ENCODE measurements around the gene ZSCAN1. TPM values are rescaled to one million over a fixed set of nuclear protein-coding genes. Genes with fewer than 3 reads are reported as not detected.
A peak's percentile ranks its signal among the peaks of the same experiment; 100 is the strongest.

The ZSCAN1 gene
- total RNA-seq, 1 donor from 2014 or later = 7.7 TPM

DNA sequence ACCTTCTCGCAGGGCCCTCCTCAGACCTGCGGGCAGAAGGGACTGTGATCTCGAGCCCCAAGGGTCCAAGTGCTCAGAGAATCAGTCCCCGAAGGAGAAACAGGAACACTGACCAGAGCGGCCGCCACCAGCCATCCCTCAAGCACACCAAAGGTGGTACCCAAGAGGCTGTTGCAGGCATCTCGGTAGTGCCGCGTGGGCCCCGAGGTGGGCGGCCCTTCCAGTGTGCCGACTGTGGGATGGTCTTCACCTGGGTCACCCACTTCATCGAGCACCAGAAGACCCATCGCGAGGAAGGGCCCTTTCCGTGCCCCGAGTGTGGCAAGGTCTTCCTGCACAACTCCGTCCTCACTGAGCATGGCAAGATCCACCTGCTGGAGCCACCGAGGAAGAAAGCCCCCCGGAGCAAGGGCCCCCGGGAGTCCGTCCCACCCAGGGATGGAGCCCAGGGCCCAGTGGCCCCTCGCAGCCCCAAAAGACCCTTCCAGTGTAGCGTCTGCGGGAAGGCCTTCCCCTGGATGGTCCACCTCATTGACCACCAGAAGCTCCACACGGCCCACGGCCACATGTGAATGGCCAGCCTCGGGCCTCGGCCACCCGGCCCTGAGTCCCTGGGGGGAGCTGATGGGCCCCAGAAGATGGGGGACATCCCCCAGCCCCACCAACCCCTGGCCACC, 19.8 kb downstream of the ZSCAN1 start:
- peaks cover 1% of the 10 kb centered on the region for H3K4me1 Mint-ChIP-seq (ENCODE audit: low read depth, unreplicated experiment)

DNA sequence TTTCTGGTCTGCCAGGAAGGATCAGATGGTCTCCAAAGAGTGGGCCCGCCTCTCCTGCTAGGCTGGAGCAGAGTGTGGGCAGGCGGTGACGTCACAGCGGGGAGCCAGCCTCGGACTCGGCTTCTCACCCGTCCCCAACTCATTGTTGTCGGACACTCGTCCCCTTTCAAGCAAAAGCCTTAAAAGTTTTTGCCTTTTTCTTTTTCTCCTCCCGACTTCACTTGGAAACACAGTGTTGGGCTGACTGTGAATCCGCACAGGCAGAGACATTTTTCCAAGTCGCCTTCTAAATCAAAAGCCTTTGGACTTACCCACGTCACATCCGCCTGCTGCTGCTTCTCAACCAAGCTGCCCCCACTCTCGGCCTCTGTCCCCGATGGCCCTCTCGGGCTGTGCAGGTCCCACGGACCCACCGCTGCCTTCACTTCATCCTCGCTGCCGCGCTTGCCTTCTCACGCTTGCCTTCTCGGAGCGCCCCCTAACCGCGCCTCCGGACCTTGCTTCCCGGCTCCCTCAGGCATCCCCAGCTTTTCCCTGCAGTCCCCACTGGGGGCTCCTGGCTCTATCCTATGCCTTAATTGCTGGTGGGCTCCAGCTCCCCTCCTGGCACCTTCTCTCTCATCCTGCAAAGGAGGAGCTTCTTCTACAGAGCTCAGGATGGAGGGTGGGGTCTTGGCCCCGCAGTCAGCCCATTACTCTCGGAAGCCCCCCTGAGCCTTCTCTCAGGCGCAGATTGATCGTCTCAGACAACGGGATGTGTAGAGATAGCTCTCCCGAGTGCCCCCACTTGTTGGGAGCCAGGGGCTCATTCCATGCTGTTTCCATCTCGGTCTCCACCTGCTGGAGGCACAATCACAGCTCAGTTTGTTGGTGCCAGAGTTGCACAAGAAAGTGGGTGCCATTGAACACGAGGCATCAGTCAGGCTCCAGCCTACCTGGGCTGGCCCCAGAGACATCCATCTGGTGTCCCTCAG, 21.4 kb downstream of the ZSCAN1 start:
- peak; percentile 45 for DNase-seq
- TF ChIP-seq, protein P1, sequence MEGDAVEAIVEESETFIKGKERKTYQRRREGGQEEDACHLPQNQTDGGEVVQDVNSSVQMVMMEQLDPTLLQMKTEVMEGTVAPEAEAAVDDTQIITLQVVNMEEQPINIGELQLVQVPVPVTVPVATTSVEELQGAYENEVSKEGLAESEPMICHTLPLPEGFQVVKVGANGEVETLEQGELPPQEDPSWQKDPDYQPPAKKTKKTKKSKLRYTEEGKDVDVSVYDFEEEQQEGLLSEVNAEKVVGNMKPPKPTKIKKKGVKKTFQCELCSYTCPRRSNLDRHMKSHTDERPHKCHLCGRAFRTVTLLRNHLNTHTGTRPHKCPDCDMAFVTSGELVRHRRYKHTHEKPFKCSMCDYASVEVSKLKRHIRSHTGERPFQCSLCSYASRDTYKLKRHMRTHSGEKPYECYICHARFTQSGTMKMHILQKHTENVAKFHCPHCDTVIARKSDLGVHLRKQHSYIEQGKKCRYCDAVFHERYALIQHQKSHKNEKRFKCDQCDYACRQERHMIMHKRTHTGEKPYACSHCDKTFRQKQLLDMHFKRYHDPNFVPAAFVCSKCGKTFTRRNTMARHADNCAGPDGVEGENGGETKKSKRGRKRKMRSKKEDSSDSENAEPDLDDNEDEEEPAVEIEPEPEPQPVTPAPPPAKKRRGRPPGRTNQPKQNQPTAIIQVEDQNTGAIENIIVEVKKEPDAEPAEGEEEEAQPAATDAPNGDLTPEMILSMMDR (IDR thresholded peaks at IDR 0.05; ENCODE audit: partially characterized antibody, unreplicated experiment) = no peak
- Mint-ChIP-seq H3K9me3 (ENCODE audit: unreplicated experiment) (peaks cover 41% of the 10 kb centered on the region), H3K4me3 (ENCODE audit: unreplicated experiment) (peak overlapping the region; percentile 82), H3K27me3 (ENCODE audit: unreplicated experiment) (peaks cover 16% of the 10 kb centered on the region), H3K4me1 (ENCODE audit: low read depth, unreplicated experiment) (peaks cover 5% of the 10 kb centered on the region), H3K36me3 (ENCODE audit: unreplicated experiment) (peaks cover 34% of the 10 kb centered on the region), H3K27ac (ENCODE audit: unreplicated experiment) (peak overlapping the region; percentile 43)

More for the DNA sequence above, 19.8 kb downstream of the ZSCAN1 start:
- peaks cover 38% of the 10 kb centered on the region for H3K36me3 Mint-ChIP-seq (ENCODE audit: unreplicated experiment)
- H3K27ac Mint-ChIP-seq (ENCODE audit: unreplicated experiment) = no peak overlapping the region
- TF ChIP-seq, protein P1 (IDR thresholded peaks at IDR 0.05; ENCODE audit: partially characterized antibody, unreplicated experiment) = no peak
- H3K9me3 Mint-ChIP-seq (ENCODE audit: unreplicated experiment) = peaks cover 41% of the 10 kb centered on the region
- H3K27me3 Mint-ChIP-seq (ENCODE audit: unreplicated experiment) = peaks cover 13% of the 10 kb centered on the region
- no peak overlapping the region for H3K4me3 Mint-ChIP-seq (ENCODE audit: unreplicated experiment)
- DNase-seq = no peak

DNA sequence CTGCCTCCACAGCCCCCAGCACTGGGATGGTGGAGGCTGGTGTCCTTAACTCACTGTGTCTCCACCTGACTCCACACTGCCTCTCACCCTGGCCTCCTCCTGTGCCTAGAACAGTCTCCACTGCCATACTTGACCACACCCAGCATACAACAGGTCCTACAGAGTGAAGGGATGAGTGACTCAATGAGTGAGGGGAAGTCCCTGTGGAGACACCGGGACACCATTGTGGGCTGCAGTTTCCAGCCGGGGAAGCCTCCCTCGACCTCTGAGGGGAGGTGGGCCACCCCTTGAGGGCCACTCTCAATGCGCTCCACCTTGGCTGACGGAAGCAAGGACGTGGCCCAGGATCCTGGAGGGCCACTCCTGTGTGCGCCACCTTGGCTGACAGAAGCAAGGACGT, 22.4 kb downstream of the ZSCAN1 start:
- Mint-ChIP-seq H3K36me3 (ENCODE audit: unreplicated experiment) (peaks cover 34% of the 10 kb centered on the region), H3K4me3 (ENCODE audit: unreplicated experiment) (no peak overlapping the region), H3K27me3 (ENCODE audit: unreplicated experiment) (peaks cover 15% of the 10 kb centered on the region), H3K4me1 (ENCODE audit: low read depth, unreplicated experiment) (peaks cover 5% of the 10 kb centered on the region), H3K9me3 (ENCODE audit: unreplicated experiment) (peaks cover 42% of the 10 kb centered on the region), H3K27ac (ENCODE audit: unreplicated experiment) (peak overlapping the region; percentile 28)
- TF ChIP-seq, protein P1 (IDR thresholded peaks at IDR 0.05; ENCODE audit: partially characterized antibody, unreplicated experiment) = no peak
- no peak for DNase-seq

DNA sequence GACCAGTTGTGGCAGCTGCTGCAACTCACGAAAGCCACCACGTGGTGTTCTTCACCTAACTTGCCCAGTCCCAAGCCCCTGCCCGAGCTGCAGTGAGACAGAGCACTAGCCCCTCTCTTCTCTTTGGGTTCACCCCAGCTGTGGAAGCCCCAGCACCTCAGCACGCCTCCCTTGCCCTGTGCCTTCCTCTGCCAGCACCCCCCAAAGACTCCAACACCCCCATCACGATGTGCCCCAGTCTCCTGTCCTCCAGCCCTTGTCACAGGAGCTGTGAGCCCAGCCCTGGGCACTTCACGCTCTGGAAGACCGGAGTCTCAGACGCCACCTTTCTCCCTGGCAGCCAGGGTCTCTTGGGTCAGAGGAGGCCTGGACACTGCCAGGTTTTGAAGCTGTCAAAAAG, 23.0 kb downstream of the ZSCAN1 start:
- Mint-ChIP-seq H3K27ac (ENCODE audit: unreplicated experiment) (no peak overlapping the region), H3K4me3 (ENCODE audit: unreplicated experiment) (no peak overlapping the region), H3K36me3 (ENCODE audit: unreplicated experiment) (peaks cover 40% of the 10 kb centered on the region), H3K27me3 (ENCODE audit: unreplicated experiment) (peaks cover 15% of the 10 kb centered on the region), H3K9me3 (ENCODE audit: unreplicated experiment) (peaks cover 39% of the 10 kb centered on the region), H3K4me1 (ENCODE audit: low read depth, unreplicated experiment) (peaks cover 5% of the 10 kb centered on the region)
- TF ChIP-seq, protein P1 (IDR thresholded peaks at IDR 0.05; ENCODE audit: partially characterized antibody, unreplicated experiment) = no peak
- no peak for DNase-seq
